ENCODE measurements around the gene ITPA. TPM values are rescaled to one million over a fixed set of nuclear protein-coding genes. Genes with fewer than 3 reads are reported as not detected.

ITPA gene
- total RNA-seq, 1 donor from 2014 or later: 62.3 TPM

DNA sequence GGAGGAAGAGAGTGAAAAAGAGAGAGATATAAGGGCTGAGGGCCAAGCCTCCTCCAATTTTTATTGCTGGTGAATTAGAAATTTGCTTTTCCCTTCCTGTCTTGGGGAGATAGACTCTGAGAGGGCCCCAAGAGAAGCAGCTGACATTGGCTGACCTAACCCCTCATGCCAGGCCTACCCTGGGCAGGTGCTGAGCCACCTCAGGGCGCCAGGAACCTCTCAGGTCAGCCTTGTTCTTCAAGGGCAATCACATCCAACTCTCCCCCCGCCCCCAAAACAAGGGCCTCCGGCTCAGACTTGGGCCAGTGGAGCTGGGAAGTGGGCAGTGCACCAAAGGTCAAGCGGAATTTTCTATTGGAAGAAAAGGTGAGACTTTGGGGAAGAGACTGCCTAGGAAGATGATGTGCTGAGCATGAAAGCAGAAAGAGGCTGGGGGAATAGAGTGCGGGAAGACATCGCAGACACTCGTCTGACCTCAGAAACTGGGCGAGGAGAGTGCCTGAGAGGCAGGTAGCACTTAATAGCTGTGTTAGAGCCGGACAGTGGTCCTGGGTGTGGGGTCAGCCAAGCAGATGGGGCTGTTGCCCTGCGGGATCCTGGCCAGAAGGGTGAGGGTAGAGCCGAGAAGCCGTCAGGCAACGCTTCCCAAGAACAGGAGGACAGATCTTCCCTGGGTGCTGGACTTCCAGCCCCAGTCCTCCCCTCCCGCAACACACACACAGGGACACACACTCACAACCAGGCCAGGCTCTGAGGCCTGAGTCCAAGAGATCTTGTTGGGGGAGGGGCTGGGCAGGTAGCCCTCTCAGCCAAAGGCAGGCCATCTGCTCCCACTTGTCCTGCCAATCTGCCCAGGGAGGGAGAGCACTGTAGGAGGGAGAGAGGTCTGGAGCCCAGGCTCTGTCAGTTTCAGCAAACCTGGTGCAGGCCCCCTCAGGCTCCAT, 45.9 kb upstream of the ITPA start:
- Mint-ChIP-seq H3K27me3 (no peaks in the 10 kb centered on the region), H3K27ac (no peak overlapping the region), H3K4me1 (ENCODE audit: low read depth) (peaks cover 8% of the 10 kb centered on the region), H3K36me3 (ENCODE audit: insufficient read depth) (peaks cover 6% of the 10 kb centered on the region), H3K9me3 (ENCODE audit: low read depth) (no peaks in the 10 kb centered on the region), H3K4me3 (ENCODE audit: low read depth) (no peak overlapping the region)
- TF ChIP-seq, protein P1, sequence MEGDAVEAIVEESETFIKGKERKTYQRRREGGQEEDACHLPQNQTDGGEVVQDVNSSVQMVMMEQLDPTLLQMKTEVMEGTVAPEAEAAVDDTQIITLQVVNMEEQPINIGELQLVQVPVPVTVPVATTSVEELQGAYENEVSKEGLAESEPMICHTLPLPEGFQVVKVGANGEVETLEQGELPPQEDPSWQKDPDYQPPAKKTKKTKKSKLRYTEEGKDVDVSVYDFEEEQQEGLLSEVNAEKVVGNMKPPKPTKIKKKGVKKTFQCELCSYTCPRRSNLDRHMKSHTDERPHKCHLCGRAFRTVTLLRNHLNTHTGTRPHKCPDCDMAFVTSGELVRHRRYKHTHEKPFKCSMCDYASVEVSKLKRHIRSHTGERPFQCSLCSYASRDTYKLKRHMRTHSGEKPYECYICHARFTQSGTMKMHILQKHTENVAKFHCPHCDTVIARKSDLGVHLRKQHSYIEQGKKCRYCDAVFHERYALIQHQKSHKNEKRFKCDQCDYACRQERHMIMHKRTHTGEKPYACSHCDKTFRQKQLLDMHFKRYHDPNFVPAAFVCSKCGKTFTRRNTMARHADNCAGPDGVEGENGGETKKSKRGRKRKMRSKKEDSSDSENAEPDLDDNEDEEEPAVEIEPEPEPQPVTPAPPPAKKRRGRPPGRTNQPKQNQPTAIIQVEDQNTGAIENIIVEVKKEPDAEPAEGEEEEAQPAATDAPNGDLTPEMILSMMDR (IDR thresholded peaks at IDR 0.05; ENCODE audit: unreplicated experiment): no peak
- no peak for DNase-seq (ENCODE audit: low spot score, unreplicated experiment)

DNA sequence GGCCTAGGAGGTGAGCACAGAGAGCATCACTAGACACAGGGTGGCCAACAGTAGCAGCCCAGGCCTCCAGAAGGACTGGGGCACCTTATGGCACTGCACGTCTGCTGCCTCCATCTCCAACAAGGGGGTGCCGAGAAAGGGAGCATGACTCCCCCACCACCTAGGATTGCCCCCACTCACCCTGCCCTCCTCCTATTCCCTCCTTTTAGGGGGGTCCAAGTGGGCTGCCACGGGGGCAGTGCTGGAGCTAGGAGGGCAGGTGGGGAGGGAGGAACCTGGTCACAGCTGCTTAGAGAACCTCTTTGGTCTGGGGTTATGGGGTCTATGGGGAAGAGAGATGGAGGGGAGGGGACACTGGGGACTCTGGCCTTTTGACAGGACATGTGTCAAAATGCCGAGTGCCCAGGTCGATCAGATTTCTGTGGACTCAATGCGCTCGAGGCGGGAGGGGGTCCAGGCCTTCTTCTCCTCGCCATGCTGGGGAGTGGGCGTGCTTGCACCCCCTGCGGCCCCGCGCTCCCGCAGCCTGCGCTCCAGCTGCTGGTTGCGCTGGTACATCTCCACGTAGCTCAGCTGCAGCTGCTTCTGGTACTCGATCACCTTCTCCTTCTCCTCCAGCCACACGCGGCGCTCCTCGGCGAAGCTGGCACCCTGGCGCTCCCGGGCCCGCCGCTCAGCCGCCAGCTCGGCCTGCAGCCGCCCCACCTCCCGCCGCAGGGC, 45.1 kb upstream of the ITPA start:
- DNase-seq (ENCODE audit: low spot score, unreplicated experiment): no peak
- H3K4me3 Mint-ChIP-seq (ENCODE audit: low read depth): no peak overlapping the region

DNA sequence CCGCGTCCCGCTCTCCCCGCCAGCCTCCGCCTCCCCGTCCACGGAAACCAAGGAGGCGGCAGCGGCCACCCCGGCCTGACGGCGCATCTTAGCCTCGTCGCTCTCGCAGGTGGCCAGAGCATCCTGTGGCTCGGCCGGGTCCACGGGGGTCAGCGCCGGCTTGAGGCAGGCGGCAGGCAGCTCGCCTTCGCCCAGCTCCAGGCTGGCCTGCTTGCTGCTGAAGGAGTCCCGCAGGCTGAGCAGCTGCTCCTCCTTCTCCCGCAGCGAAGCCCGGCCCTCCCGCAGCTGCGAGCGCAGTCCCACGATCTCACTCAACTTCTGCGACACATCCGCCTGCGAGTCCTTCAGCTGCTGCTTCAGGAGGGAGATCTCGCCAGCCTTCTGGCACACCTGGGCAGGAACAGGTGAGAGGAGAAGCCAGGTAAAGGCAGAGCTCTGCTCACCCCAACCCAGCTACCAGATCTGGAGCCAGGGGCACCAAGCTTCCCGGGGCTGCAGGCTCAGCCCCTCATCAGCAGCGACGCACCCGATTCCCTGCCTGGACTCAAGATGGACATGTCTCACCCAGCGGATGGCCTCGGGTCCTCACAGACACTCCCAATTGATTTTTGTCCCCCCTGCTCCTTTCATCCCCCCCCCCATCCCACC, 44.4 kb upstream of the ITPA start:
- Mint-ChIP-seq H3K9me3 (ENCODE audit: low read depth) (no peaks in the 10 kb centered on the region), H3K4me1 (ENCODE audit: low read depth) (peaks cover 12% of the 10 kb centered on the region), H3K27me3 (no peaks in the 10 kb centered on the region), H3K36me3 (ENCODE audit: insufficient read depth) (peaks cover 6% of the 10 kb centered on the region), H3K27ac (no peak overlapping the region), H3K4me3 (ENCODE audit: low read depth) (no peak overlapping the region)
- TF ChIP-seq, protein P1 (IDR thresholded peaks at IDR 0.05; ENCODE audit: unreplicated experiment): no peak
- no peak for DNase-seq (ENCODE audit: low spot score, unreplicated experiment)

More for the DNA sequence above, 45.1 kb upstream of the ITPA start:
- TF ChIP-seq, protein P1 (IDR thresholded peaks at IDR 0.05; ENCODE audit: unreplicated experiment): no peak
- no peak overlapping the region for H3K27ac Mint-ChIP-seq
- no peaks in the 10 kb centered on the region for H3K27me3 Mint-ChIP-seq
- peaks cover 9% of the 10 kb centered on the region for H3K4me1 Mint-ChIP-seq (ENCODE audit: low read depth)
- H3K9me3 Mint-ChIP-seq (ENCODE audit: low read depth): no peaks in the 10 kb centered on the region
- peaks cover 6% of the 10 kb centered on the region for H3K36me3 Mint-ChIP-seq (ENCODE audit: insufficient read depth)

DNA sequence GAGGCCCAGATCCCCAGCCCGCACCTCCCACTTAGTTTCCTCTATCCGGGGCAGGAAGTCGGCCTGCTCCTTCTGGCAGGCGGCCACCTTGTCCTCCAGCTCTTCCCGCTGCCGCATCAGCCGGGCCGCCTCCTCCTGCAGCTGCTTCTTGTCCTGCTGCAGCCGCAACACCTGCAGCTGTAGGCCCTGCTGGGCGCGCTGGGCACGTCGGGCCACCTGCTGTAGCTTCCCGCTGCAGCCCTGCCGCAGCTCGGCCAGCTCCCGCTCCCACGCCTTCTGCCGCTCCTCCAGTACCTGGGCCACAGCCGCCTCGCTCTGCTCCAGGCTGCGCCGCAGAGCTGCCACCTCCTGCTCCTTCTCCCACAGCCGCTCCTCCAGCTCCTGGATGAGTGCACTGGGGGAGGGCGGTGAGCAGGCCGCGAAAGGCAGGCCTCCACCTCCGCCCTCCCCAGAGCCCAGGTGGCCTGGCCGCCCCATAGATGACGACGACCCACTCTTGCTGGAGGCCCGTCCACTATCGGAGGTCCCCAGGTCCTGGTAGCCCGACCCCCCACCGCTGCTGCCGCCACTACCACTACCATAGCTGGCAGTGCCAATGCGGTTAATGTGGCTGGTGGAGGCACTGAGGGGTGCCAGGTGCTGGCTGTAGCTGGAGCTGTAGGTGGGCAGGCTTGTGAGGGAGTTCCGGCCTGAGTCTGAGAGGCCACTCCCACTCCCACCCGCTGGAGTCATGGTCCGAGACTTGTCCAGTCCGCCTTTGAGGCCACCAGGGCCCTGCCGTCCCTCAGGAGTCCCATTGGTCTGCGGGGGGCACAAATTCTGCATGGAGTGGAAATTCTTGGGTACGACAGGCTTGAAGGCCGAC, 43.6 kb upstream of the ITPA start:
- no peak for DNase-seq (ENCODE audit: low spot score, unreplicated experiment)
- TF ChIP-seq, protein P1 (IDR thresholded peaks at IDR 0.05; ENCODE audit: unreplicated experiment): no peak
- Mint-ChIP-seq H3K27me3 (no peaks in the 10 kb centered on the region), H3K4me1 (ENCODE audit: low read depth) (peaks cover 15% of the 10 kb centered on the region), H3K4me3 (ENCODE audit: low read depth) (no peak overlapping the region), H3K27ac (no peak overlapping the region), H3K36me3 (ENCODE audit: insufficient read depth) (peaks cover 6% of the 10 kb centered on the region), H3K9me3 (ENCODE audit: low read depth) (no peaks in the 10 kb centered on the region)

Data from progenitor cell of endocrine pancreas (in vitro differentiated cells).